Neural cell (in vitro differentiated cells): ENCODE results near the gene DDX21. TPM values are rescaled to one million over a fixed set of nuclear protein-coding genes. Genes with fewer than 3 reads are reported as not detected.

ENCODE experiments used
- H2AFZ ChIP-seq: fragments of 200-600, 300-800 bp; sonication (generic), shearing (Covaris generic); 2 replicates; pipeline ENCODE4 v1.6.0; 2014; ENCODE audit warnings: low read depth, mild to moderate bottlenecking, antibody characterized with exemption, low read length, moderate library complexity
- H3F3A ChIP-seq: fragments of 200-600 bp; shearing (Covaris generic); 2 replicates; pipeline ENCODE4 v1.6.1; 2016; ENCODE audit warnings: mild to moderate bottlenecking, moderate library complexity, mixed read lengths, antibody characterized with exemption, low read length; ENCODE audit not compliant: insufficient read depth, poor library complexity, severe bottlenecking
- H3K27ac ChIP-seq: fragments of 200-600, 300-800 bp; sonication (generic), shearing (Covaris generic); 2 replicates; pipeline ENCODE4 v1.5.1; 2014; ENCODE audit warnings: mild to moderate bottlenecking, low read length, moderate library complexity
- H3K27me3 ChIP-seq: fragments of 300-800, 200-600 bp; sonication (generic), shearing (Covaris generic); 2 replicates; pipeline ENCODE4 v1.6.0; 2014; ENCODE audit warnings: mild to moderate bottlenecking, low read depth, low read length, moderate library complexity; ENCODE audit not compliant: insufficient read depth
- H3K36me3 ChIP-seq: fragments of 300-800, 200-600 bp; sonication (generic), shearing (Covaris generic); 2 replicates; pipeline ENCODE4 v1.5.1; 2014; ENCODE audit warnings: mild to moderate bottlenecking, antibody characterized with exemption, low read length, moderate library complexity; ENCODE audit not compliant: insufficient read depth
- H3K4me2 ChIP-seq: fragments of 300-800, 200-600 bp; sonication (generic), shearing (Covaris generic); 2 replicates; pipeline ENCODE4 v1.6.0; 2014; ENCODE audit warnings: mild to moderate bottlenecking, low read length
- H3K4me3 ChIP-seq: fragments of 300-800, 200-600 bp; sonication (generic), shearing (Covaris generic); 2 replicates; pipeline ENCODE4 v1.5.1; 2014; ENCODE audit warnings: mild to moderate bottlenecking, low read length, moderate library complexity
- H3K79me2 ChIP-seq: fragments of 200-600 bp; shearing (Covaris generic); replicated peaks from 2 replicates; pipeline ENCODE4 v1.6.0; 2014; ENCODE audit warnings: mild to moderate bottlenecking, low read length, moderate library complexity; ENCODE audit not compliant: insufficient read depth
- H3K9ac ChIP-seq: fragments of 300-800, 200-600 bp; sonication (generic), shearing (Covaris generic); 2 replicates; pipeline ENCODE4 v1.6.1; 2016; ENCODE audit warnings: mild to moderate bottlenecking, low read length, mixed read lengths
- H3K9me2 ChIP-seq: fragments of 200-600 bp; shearing (Covaris generic); 2 replicates; pipeline ENCODE4 v1.6.1; 2016; ENCODE audit warnings: mild to moderate bottlenecking, low read length, mixed read lengths; ENCODE audit not compliant: insufficient read depth
- H3K9me3 ChIP-seq: fragments of 200-600, 300-800 bp; sonication (generic), shearing (Covaris generic); 2 replicates; pipeline ENCODE4 v1.6.1; 2016; ENCODE audit warnings: mild to moderate bottlenecking, mixed run types, low read length, moderate library complexity, mixed read lengths
- H4K20me1 ChIP-seq: fragments of 200-600 bp; shearing (Covaris generic); 2 replicates; pipeline ENCODE4 v1.6.1; 2016; ENCODE audit warnings: mild to moderate bottlenecking, mixed run types; ENCODE audit not compliant: insufficient read depth
- EP300 ChIP-seq: fragments of 450-650 bp; conservative IDR thresholded peaks from 2 replicates; pipeline ENCODE4 v1.6.1; 2014; ENCODE audit warnings: antibody characterized with exemption, mild to moderate bottlenecking, moderate library complexity; ENCODE audit not compliant: poor library complexity, severe bottlenecking
- EZH2 ChIP-seq: fragments of 200-600, 300-800 bp; shearing (Covaris generic), sonication (generic); IDR thresholded peaks from 2 replicates; pipeline ENCODE4 v1.6.1; 2014; ENCODE audit warnings: antibody characterized with exemption, low read length, borderline replicate concordance, mild to moderate bottlenecking; ENCODE audit not compliant: insufficient read depth, poor library complexity, severe bottlenecking
- MXI1 ChIP-seq: fragments of 450-650 bp; conservative IDR thresholded peaks from 2 replicates; pipeline ENCODE4 v1.6.1; 2014; ENCODE audit warnings: antibody characterized with exemption, mild to moderate bottlenecking; ENCODE audit not compliant: poor library complexity, severe bottlenecking
- POLR2AphosphoS5 ChIP-seq: IDR thresholded peaks from 2 replicates; pipeline ENCODE4 v1.6.1; 2012
- RAD21 ChIP-seq: fragments of 450-650 bp; conservative IDR thresholded peaks from 2 replicates; pipeline ENCODE4 v1.6.1; 2014; ENCODE audit warnings: antibody characterized with exemption, mild to moderate bottlenecking, moderate library complexity
- SMC3 ChIP-seq: fragments of 450-650 bp; conservative IDR thresholded peaks from 2 replicates; pipeline ENCODE4 v1.6.1; 2014; ENCODE audit warnings: antibody characterized with exemption, mild to moderate bottlenecking, moderate library complexity; ENCODE audit not compliant: poor library complexity
- TAF1 ChIP-seq: IDR thresholded peaks from 2 replicates; pipeline ENCODE4 v1.6.1; 2012; ENCODE audit warnings: low read depth
- polyA plus RNA-seq: library from polyadenylated mRNA; depleted of rRNA; stranded (reverse); fragments of >200 nt; gene quantifications from 2 replicates; pipeline ENCODE4 v1.2.3, GENCODE V29; 2014
- TF ChIP-seq, protein P1 (sequence below): IDR thresholded peaks from 2 replicates; pipeline ENCODE4 v1.6.1; 2012; ENCODE audit warnings: borderline replicate concordance
- TF ChIP-seq, protein P2 (sequence below): fragments of 450-650 bp; IDR thresholded peaks from 2 replicates; pipeline ENCODE4 v1.5.1; 2014; ENCODE audit warnings: antibody characterized with exemption, mild to moderate bottlenecking, moderate library complexity; ENCODE audit not compliant: poor library complexity, severe bottlenecking

The DDX21 gene
- polyA plus RNA-seq, 1 donor from 2014 or later: 33.0 TPM

DNA sequence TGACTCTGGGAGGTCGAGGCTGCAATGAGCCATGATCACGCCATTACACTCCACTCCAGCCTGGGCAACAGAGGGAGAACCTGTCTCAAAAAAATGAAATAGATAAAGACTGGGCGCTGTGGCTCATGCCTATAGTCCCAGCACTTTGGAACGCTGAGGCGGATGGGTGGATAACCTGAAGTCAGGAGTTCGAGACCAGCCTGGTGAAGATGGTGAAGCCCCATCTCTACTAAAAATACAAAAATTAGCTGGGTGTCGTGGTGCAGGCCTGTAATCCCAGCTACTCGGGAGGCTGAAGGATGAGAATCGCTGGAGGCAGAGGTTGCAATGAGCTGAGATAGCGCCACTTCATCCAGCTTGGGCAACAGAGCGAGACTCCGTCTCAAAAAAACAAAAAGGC, 1.1 kb upstream of the DDX21 start:
- TF ChIP-seq RAD21 (no peak), POLR2AphosphoS5 (no peak), EZH2 (no peak), TAF1 (no peak), EP300 (no peak), MXI1 (no peak), SMC3 (no peak)
- TF ChIP-seq, protein P1, sequence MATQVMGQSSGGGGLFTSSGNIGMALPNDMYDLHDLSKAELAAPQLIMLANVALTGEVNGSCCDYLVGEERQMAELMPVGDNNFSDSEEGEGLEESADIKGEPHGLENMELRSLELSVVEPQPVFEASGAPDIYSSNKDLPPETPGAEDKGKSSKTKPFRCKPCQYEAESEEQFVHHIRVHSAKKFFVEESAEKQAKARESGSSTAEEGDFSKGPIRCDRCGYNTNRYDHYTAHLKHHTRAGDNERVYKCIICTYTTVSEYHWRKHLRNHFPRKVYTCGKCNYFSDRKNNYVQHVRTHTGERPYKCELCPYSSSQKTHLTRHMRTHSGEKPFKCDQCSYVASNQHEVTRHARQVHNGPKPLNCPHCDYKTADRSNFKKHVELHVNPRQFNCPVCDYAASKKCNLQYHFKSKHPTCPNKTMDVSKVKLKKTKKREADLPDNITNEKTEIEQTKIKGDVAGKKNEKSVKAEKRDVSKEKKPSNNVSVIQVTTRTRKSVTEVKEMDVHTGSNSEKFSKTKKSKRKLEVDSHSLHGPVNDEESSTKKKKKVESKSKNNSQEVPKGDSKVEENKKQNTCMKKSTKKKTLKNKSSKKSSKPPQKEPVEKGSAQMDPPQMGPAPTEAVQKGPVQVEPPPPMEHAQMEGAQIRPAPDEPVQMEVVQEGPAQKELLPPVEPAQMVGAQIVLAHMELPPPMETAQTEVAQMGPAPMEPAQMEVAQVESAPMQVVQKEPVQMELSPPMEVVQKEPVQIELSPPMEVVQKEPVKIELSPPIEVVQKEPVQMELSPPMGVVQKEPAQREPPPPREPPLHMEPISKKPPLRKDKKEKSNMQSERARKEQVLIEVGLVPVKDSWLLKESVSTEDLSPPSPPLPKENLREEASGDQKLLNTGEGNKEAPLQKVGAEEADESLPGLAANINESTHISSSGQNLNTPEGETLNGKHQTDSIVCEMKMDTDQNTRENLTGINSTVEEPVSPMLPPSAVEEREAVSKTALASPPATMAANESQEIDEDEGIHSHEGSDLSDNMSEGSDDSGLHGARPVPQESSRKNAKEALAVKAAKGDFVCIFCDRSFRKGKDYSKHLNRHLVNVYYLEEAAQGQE: no peak
- TF ChIP-seq, protein P2, sequence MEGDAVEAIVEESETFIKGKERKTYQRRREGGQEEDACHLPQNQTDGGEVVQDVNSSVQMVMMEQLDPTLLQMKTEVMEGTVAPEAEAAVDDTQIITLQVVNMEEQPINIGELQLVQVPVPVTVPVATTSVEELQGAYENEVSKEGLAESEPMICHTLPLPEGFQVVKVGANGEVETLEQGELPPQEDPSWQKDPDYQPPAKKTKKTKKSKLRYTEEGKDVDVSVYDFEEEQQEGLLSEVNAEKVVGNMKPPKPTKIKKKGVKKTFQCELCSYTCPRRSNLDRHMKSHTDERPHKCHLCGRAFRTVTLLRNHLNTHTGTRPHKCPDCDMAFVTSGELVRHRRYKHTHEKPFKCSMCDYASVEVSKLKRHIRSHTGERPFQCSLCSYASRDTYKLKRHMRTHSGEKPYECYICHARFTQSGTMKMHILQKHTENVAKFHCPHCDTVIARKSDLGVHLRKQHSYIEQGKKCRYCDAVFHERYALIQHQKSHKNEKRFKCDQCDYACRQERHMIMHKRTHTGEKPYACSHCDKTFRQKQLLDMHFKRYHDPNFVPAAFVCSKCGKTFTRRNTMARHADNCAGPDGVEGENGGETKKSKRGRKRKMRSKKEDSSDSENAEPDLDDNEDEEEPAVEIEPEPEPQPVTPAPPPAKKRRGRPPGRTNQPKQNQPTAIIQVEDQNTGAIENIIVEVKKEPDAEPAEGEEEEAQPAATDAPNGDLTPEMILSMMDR: no peak
- Histone ChIP-seq H3K27me3 (no peaks in the 10 kb centered on the region), H3K9me3 (no peaks in the 10 kb centered on the region), H3K79me2 (peaks cover 25% of the 10 kb centered on the region), H3K4me3 (peak overlapping the region; percentile 31), H3K9ac (peak overlapping the region; percentile 69), H3K36me3 (peaks cover 7% of the 10 kb centered on the region), H3K9me2 (no peaks in the 10 kb centered on the region), H3K27ac (peak overlapping the region; percentile 86), H3K4me2 (no peak overlapping the region), H2AFZ (no peak overlapping the region), H3F3A (peaks cover 6% of the 10 kb centered on the region), H4K20me1 (no peaks in the 10 kb centered on the region)

GRCh38 chr10:68955355-68955831, 577 bp upstream of the DDX21 start:
- TF ChIP-seq, protein P1: no peak
- TF ChIP-seq EP300: no peak
- TF ChIP-seq SMC3: no peak
- TF ChIP-seq TAF1: no peak
- TF ChIP-seq EZH2: no peak
- TF ChIP-seq MXI1: no peak
- no peak for TF ChIP-seq RAD21
- Histone ChIP-seq H3K9me3 (no peaks in the 10 kb centered on the region), H3K9ac (peak overlapping the region; percentile 69), H3K4me3 (peak overlapping the region; percentile 85), H2AFZ (peak overlapping the region; percentile 83), H3K4me2 (peak overlapping the region; percentile 91), H3K9me2 (no peaks in the 10 kb centered on the region), H3K27me3 (no peaks in the 10 kb centered on the region), H4K20me1 (no peaks in the 10 kb centered on the region), H3K79me2 (peaks cover 28% of the 10 kb centered on the region), H3F3A (peaks cover 6% of the 10 kb centered on the region), H3K27ac (peak overlapping the region; percentile 86), H3K36me3 (peaks cover 4% of the 10 kb centered on the region)
